Pancreas (tissue), 10 donors: Measurements from ENCODE around the gene TAF5L. TPM values are rescaled to one million over a fixed set of nuclear protein-coding genes. Genes with fewer than 3 reads are reported as not detected.
"Not testable (repeated sequence)": the region's sequence is repeated elsewhere in the genome, so short reads cannot be mapped to it uniquely, and the experiment has no call there.

Source experiments
- ATAC-seq, 4 donors: fragments of 200-7000 bp; cut with Tn5 transposase; one replicate each; pipeline versions ENCODE4 v1.8.0 to v1.9.1; 2020; ENCODE audit warnings: mild to moderate bottlenecking in 4 of 4, moderate library complexity in 4 of 4
- DNase-seq, 6 donors: peaks; one replicate each; pipeline ENCODE4 v3.0.0-alpha.2; 2020
- FAIRE-seq: peaks from 2 replicates; lab custom pipeline; 2012; peaks lifted over from hg19 to GRCh38; lab: Jason Lieb, UNC
- H3K27ac ChIP-seq, 4 donors: fragments of 200-600 bp; sonication (generic); 1 replicate in 3 of 4; 2 replicates in 1 of 4; pipeline versions ENCODE4 v1.5.0 to v1.8.0; 2020
- H3K27me3 ChIP-seq, 4 donors: fragments of 200-600 bp; one replicate each; pipeline ENCODE4 v1.8.0; 2021
- H3K36me3 ChIP-seq, 3 donors: fragments of 200-600 bp; sonication (generic) in 1 of 3; one replicate each; pipeline versions ENCODE4 v1.5.0 to v1.8.0; 2020 to 2021
- H3K4me1 ChIP-seq, 3 donors: fragments of 200-600 bp; one replicate each; pipeline ENCODE4 v1.8.0; 2021
- H3K4me3 ChIP-seq, 4 donors: fragments of 200-600 bp; sonication (generic) in 2 of 4; one replicate each; pipeline versions ENCODE4 v1.5.0 to v1.8.0; 2020 to 2021
- H3K9me3 ChIP-seq, 4 donors: fragments of 200-600 bp; one replicate each; pipeline ENCODE4 v1.8.0; 2021
- WGBS, 2 donors: extraction: QIAGEN DNeasy Blood & Tissue Kit; methylation state at CpG; one replicate each; pipeline ENCODE4 v1.1.7; 2013; 5-methylcytosine and 5-hydroxymethylcytosine counted together
- intact Hi-C, 3 donors: fragments of 100-400 bp; cut with DNase I; formaldehyde crosslinking; loops; one replicate each; pipeline versions ENCODE4 v1.11.1 to v1.14.2; 2022
- polyA plus RNA-seq, 2 donors: library from polyadenylated mRNA; stranded (reverse); fragments of 200-250 nt; gene quantifications; one replicate each; pipeline ENCODE4 v1.2.3, GENCODE V29; 2013
- total RNA-seq, 6 donors: library from RNA; stranded (reverse); fragmentation: NEBNext Ultra II Directional in 4 of 6; extraction: Animal tissue kit (Norgen Biotek cat#: 25700) in 4 of 6; gene quantifications; one replicate each; pipeline versions ENCODE4 v1.2.1 to v1.2.4, GENCODE V29; 2021 to 2023
- TF ChIP-seq, protein P1 (sequence below), 4 donors: fragments of 200-600 bp; sonication (generic) in 3 of 4; IDR thresholded peaks; one replicate each; pipeline versions ENCODE4 v1.5.0 to v1.8.0; 2021; ENCODE audit warnings: antibody characterized with exemption in 4 of 4
- donor health status: healthy with polysubstance abuse.
- donor health status: DM: no; HTN: no; CAD: no; lungs with moderate emphysema.
- donor health status: DM: no; HTN: no; CAD: no.
- donor health status: control.
- donor health status: control.
- donor health status: Bipolar disorder and iron deficiency.
- donor health status: DM: yes; HTN: yes; CAD: no.
- donor health status: DM: no; HTN: no; CAD: no.
- donor health status: DM: no; HTN: no; CAD: no.
- donor health status: DM: yes; HTN: yes; CAD: no.

Gene TAF5L
- total and polyA plus RNA-seq, 8 donors, result 4.4 to 9.5 (median 7.1) TPM

DNA sequence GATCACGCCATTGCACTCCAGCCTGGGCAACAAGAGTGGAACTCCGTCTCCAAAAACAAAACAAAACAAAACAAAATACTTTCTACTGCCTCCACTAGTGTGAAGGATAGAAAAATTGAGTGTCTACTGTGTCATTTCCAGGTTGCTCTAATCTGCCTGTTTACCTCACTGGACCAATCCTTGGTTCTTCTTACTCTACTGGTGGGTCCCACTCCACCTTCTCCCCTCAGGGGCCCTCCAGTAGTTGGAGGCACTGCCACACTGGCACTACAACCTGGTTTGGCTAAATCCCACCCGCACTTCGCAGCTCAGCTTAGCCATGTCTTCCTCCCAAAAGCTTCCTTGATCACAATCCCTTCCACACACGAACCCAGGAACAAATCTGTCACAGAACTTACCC lies 2.7 kb downstream of the TAF5L start:
- intact Hi-C loops, result loop anchor here in 2 of 3 donors (10.0 kb wide), 1 partner anchor 68 kb away; the partner anchor contains the start of gene ABCB10 (in 2 of the 2)
- Histone ChIP-seq H3K27ac (no peak overlapping the region), H3K9me3 (no peaks in the 10 kb centered on the region), H3K27me3 (no peaks in the 10 kb centered on the region), H3K36me3 (no peaks in the 10 kb centered on the region), H3K4me1 (peaks cover 0 to 22% (median 21%) of the 10 kb centered on the region in 3 donors), H3K4me3 (no peak overlapping the region)
- 81 to 90% methylated on average over 5 of the region's 5 CpGs for WGBS, 2 donors
- DNase-seq, result no peak
- no peak for FAIRE-seq
- TF ChIP-seq, protein P1, sequence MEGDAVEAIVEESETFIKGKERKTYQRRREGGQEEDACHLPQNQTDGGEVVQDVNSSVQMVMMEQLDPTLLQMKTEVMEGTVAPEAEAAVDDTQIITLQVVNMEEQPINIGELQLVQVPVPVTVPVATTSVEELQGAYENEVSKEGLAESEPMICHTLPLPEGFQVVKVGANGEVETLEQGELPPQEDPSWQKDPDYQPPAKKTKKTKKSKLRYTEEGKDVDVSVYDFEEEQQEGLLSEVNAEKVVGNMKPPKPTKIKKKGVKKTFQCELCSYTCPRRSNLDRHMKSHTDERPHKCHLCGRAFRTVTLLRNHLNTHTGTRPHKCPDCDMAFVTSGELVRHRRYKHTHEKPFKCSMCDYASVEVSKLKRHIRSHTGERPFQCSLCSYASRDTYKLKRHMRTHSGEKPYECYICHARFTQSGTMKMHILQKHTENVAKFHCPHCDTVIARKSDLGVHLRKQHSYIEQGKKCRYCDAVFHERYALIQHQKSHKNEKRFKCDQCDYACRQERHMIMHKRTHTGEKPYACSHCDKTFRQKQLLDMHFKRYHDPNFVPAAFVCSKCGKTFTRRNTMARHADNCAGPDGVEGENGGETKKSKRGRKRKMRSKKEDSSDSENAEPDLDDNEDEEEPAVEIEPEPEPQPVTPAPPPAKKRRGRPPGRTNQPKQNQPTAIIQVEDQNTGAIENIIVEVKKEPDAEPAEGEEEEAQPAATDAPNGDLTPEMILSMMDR (IDR thresholded peaks at IDR 0.05), result no peak
- no peak for ATAC-seq

DNA sequence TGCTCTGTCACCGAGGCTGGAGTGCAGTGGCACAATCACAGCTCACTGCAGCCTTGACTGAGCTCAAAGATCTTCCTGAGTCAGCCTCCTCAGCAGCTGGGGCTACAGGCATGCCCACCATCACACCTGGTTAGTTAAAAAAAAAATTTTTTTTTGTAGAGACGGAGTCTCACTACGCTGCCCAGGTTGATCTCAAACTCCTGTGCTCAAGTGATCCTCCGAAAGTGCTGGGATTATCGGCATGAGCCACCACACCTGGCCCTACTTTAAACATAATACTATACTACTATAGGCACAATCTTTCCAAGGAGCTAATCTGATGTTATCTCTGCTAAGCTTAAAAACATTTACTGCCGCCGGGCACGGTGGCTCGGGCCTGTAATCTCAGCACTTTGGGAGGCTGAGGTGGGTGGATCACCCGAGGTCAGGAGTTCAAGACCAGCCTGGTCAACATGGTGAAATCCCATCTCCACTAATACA lies 3.2 kb downstream of the TAF5L start:
- intact Hi-C loops, result loop anchor here in 2 of 3 donors (10.0 kb wide), 1 partner anchor 68 kb away; the partner anchor contains the start of gene ABCB10 (in 2 of the 2)
- not testable (repeated sequence) for H3K27ac ChIP-seq, FAIRE-seq, H3K9me3 ChIP-seq, H3K36me3 ChIP-seq, H3K27me3 ChIP-seq, H3K4me3 ChIP-seq, DNase-seq, ATAC-seq
- 64 to 70% methylated on average over 10 of the region's 10 CpGs for WGBS, 2 donors
- peaks cover 0 to 21% (median 19%) of the 10 kb centered on the region in 3 donors for H3K4me1 ChIP-seq

DNA sequence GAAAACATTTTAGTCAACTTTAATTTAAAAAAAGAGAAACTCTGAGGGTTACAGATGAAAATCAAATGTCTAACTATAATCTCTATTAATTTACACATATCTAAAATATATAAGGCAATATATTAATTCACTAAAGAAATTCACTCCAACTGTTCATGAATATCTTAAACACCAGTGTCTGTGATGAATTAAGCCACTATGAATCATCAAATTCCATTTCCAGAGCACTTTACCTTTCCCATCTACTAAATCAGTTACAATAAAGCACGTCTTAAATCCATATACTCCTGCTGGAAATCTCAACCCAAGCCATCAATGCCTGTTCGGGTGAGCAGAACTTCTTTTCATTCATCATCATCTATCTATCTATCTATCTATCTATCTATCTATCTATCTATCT lies 4.3 kb downstream of the TAF5L start:
- TF ChIP-seq, protein P1 (IDR thresholded peaks at IDR 0.05), result no peak
- DNase-seq (no peak), ATAC-seq (no peak), FAIRE-seq (no peak)
- Histone ChIP-seq H3K27me3 (no peaks in the 10 kb centered on the region), H3K36me3 (no peaks in the 10 kb centered on the region), H3K4me1 (peaks cover 0 to 11% (median 9%) of the 10 kb centered on the region in 3 donors), H3K27ac (no peak overlapping the region), H3K9me3 (no peaks in the 10 kb centered on the region), H3K4me3 (no peak overlapping the region)
- intact Hi-C loops, result loop anchor here in 2 of 3 donors (10.0 kb wide), 1 partner anchor 67 kb away; the partner anchor contains the start of gene ABCB10 (in 2 of the 2)
- 94 to 96% methylated on average over 2 of the region's 2 CpGs for WGBS, 2 donors

DNA sequence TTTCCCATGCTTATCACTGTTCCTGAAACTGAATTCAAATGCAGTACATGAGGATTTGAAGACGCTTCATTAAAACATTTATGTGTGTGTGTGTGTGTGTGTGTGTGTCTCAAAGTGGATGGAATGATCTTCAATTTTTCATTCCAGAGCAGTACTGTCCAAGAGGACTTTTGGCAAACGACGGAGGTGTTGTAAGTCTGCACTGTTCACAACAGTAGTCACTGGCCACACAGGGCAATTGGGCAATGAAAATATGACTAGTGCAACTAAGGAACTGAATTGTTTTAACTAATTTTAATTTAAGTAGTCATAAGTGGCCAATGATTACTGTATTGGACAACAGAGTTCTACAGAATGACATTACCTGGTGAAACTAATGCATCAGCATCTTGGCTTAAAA lies 5.0 kb downstream of the TAF5L start:
- no peak for DNase-seq
- Histone ChIP-seq H3K27me3 (no peaks in the 10 kb centered on the region), H3K36me3 (no peaks in the 10 kb centered on the region), H3K27ac (no peak overlapping the region), H3K4me1 (peaks cover 0 to 11% (median 8%) of the 10 kb centered on the region in 3 donors), H3K4me3 (no peak overlapping the region), H3K9me3 (no peaks in the 10 kb centered on the region)
- 74 to 79% methylated on average over 3 of the region's 3 CpGs for WGBS, 2 donors
- TF ChIP-seq, protein P1 (IDR thresholded peaks at IDR 0.05), result no peak
- intact Hi-C loops, result loop anchor here in 2 of 3 donors (10.0 kb wide), 1 partner anchor 66 kb away; the partner anchor contains the start of gene ABCB10 (in 2 of the 2)
- no peak for FAIRE-seq
- ATAC-seq, result no peak

DNA sequence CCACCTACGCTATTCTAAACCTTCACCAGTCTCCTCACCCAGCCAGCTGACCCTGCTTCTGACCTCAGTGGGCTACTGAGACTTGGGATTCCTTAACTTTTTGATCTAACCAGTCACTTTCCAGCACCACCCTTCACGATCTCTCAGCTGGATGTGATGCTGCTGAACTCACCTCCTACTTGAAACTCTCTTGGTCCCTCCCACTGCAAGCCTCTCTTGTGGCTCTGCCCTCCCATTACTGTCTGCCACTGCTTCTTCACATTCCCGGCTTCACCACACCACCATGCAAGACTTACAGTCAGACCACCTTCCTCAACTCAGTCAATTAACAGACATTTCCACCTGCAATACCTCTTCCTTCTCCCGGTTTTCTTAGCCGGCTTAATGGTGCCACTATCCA lies 6.3 kb downstream of the TAF5L start:
- Histone ChIP-seq H3K4me1 (peaks cover 0 to 9% (median 6%) of the 10 kb centered on the region in 3 donors), H3K27me3 (no peaks in the 10 kb centered on the region), H3K36me3 (no peaks in the 10 kb centered on the region), H3K4me3 (no peak overlapping the region), H3K27ac (no peak overlapping the region), H3K9me3 (no peaks in the 10 kb centered on the region)
- intact Hi-C loops, result loop anchor here in 2 of 3 donors (10.0 kb wide), 1 partner anchor 65 kb away; the partner anchor contains the start of gene ABCB10 (in 2 of the 2)
- ATAC-seq, result no peak
- no peak for DNase-seq
- WGBS, 2 donors, result 95 to 97% methylated on average over 5 of the region's 5 CpGs
- TF ChIP-seq, protein P1 (IDR thresholded peaks at IDR 0.05), result no peak
- FAIRE-seq, result no peak
